NOMO-1 treated with DMSO at 0.1 percent for 48 hours (cell line): Measurements from ENCODE around the gene STK32C.

Experiments
- DNase-seq: peaks from one replicate; lab custom pipeline; 2025; ENCODE audit not compliant: unreplicated experiment; lab: John Stamatoyannopoulos, UW

The STK32C gene

GRCh38 chr10:132307823-132308586, at the start of gene STK32C:
Gene STK32C, minus strand, starts transcription at chr10:132307950. Its CDS starts 117 bp downstream, at chr10:132307833.
- peak; percentile 78 for DNase-seq

- no peak for DNase-seq
These were observed 49.0 kb upstream of the STK32C start for GRCh38 chr10:132356621-132357195.

GRCh38 chr10:132355754-132356153, 48.0 kb upstream of the STK32C start:
- no peak for DNase-seq

- DNase-seq = no peak
These were observed 47.5 kb upstream of the STK32C start for GRCh38 chr10:132355297-132355696.

- no peak for DNase-seq
These were observed 46.8 kb upstream of the STK32C start for GRCh38 chr10:132354356-132355094.

DNA sequence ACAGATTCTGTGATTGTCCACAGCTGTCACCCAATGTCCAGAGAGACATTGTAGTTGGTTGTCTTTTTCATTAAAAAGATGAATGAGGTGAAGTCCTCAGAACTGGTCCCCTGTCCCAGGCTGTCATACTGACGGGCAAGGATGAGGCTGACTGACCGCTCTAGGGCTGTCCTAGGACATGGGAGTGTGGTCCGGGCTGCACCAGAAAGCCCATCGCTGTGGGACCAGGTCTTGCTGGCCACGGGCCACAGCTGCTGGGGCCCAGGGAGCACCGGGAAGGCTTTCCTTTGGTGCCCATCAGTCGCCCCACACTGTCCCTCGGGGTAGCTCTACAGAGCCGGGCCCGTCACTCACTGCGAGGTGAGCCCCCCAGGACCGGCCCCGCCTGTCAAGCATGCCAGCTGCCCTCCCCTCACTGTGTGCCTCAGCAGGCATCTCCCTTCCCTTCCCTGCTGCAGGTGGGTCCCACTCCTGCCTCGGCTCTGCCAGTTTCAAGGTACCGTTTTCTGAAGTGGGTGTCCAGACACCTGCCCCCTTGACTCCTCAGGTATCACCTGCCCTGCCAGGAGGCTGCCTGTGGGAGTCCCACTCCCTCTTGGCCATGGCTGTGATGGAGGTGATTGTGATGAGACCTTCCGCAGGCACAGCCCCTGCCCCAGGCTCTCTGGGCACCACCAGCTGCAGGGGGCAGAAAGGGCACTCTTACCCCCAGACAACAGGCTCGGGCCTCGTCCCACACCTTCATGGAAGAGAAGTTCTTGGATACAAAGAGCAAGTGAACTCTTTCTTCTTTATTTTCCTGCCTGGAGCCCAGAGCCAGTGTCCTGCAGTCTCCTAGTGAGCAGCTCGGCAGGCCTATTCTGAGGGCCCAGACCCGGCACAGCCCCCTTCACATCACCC, 46.0 kb upstream of the STK32C start:
- DNase-seq = no peak

GRCh38 chr10:132352462-132353308, 44.9 kb upstream of the STK32C start:
- DNase-seq = peak; percentile 16

GRCh38 chr10:132351611-132352010, 43.9 kb upstream of the STK32C start:
- DNase-seq = no peak

- no peak for DNase-seq
These were observed 43.2 kb upstream of the STK32C start for GRCh38 chr10:132350946-132351345.

- no peak for DNase-seq
These were observed 42.6 kb upstream of the STK32C start for GRCh38 chr10:132350391-132350790.

DNA sequence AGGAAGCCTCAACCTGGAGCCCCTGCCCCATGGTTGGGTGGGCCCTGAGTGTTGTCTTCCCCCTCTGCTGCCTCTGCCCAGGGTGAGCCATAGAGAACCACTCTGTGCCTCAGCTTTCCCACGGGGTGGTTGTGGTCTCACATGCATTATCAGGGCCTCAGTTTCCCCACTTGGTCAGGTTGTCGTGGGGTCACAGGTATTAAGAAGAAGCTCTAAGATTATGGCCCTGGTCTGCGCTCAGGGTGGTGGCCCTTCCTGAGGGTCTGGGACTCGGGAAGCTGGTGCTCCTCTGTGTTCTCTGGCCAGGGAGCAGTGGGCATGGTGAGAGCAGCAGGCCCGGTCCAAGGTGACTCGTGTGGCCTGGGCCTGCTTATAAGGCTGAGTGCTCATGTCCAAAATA, 42.0 kb upstream of the STK32C start:
- no peak for DNase-seq

GRCh38 chr10:132347931-132348267, 40.1 kb upstream of the STK32C start:
- DNase-seq = no peak

GRCh38 chr10:132347211-132347930, 39.6 kb upstream of the STK32C start:
- DNase-seq = no peak

- no peak for DNase-seq
These were observed 39.1 kb upstream of the STK32C start for GRCh38 chr10:132346806-132347205.

- no peak for DNase-seq
These were observed 37.6 kb upstream of the STK32C start for GRCh38 chr10:132345345-132345744.

DNA sequence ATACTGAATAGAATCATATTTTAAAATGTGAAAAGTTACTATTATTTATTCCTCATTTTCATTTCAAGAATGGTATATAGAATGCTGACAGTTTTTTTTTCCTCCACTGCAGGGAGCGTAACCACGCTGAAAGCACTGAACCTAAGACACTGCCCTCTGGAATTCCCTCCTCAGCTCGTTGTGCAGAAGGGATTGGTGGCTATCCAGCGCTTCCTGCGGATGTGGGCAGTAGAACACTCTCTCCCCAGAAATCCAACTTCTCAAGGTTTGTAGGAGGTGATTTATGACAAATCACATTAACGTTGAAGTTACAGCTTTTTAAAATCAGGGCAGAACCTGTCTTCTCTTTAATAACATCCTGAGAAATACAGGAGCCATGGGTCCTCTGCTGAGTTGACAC, 36.6 kb upstream of the STK32C start:
- DNase-seq = no peak

DNA sequence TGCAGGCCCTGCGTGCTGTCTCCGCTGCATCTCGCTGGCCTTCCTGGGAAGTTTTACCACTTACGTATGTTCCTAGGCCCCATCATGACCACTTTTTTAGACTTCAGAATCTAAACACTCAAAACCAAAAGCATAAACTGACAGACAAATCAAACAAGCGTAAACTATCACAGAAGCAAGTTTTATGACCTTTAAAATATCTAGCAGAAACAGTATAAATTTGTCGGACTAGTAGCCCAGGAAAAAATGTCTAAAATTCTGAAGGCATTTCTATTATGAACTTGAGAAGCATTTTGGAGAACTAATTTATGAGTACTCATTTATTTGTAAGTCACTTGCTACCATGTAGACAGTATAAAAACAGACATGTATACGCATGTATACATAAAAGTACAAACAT, 34.8 kb upstream of the STK32C start:
- DNase-seq = no peak

DNA sequence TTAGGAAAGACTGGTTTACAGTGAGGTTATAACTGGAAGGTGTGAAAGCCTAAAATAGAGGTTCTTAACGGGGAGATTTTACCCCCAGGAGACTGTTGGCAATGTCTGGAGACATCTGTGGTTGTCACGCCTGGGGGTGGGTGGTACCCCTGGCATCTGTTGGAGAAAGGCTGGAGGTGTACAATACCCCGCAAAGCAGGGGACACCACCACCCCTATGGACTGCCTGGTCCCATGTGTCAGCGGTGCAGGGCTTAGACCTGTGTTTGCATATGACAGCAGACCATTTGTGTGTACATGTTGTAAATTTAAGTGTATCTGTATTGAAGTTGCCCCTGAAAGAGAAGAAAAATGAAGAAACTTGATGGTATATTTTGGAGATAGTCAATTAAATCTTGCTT, 34.0 kb upstream of the STK32C start:
- no peak for DNase-seq

- DNase-seq = no peak
These were observed 33.3 kb upstream of the STK32C start for GRCh38 chr10:132341017-132341416.

DNA sequence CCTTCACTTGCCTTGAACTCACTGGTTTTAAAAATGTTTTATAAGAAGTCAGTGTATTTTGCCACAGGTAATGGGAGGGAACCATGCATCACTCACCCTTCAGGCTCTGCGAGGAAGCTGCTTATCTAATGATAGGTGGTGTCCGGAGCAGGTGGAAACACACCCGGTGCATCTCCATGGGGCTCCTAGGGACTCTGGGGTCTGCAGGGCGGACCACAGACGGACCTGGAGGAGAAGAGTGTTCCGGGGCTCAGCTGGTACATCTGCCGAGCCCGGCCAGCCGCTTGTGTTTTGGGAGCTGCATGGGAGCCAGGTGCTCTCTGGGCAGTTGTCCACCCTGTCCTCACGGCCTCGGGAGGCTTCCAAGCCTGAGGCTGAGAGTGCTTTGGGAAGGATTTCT, 31.5 kb upstream of the STK32C start:
- DNase-seq = no peak
